Mesendoderm (in vitro differentiated cells): ENCODE results near the gene EVA1C.
A peak's percentile ranks its signal among the peaks of the same experiment; 100 is the strongest.

Experiments used
- DNase-seq: peaks from one replicate; pipeline ENCODE4 v3.0.0; 2013
- H2AK5ac ChIP-seq: 2 replicates; pipeline ENCODE4 v1.6.1; 2013; ENCODE audit warnings: low read length, inconsistent platforms
- H2BK120ac ChIP-seq: 2 replicates; pipeline ENCODE4 v1.6.1; 2013; ENCODE audit warnings: low read depth, mild to moderate bottlenecking, low read length, moderate library complexity, mixed read lengths
- H2BK15ac ChIP-seq: replicated peaks from 2 replicates; pipeline ENCODE4 v1.6.1; 2013; ENCODE audit warnings: low read depth, mild to moderate bottlenecking, moderate library complexity
- H2BK5ac ChIP-seq: 2 replicates; pipeline ENCODE4 v1.6.1; 2013; ENCODE audit warnings: low read length, inconsistent platforms
- H3K18ac ChIP-seq: 2 replicates; pipeline ENCODE4 v1.6.1; 2013; ENCODE audit warnings: mild to moderate bottlenecking, low read length, mixed read lengths
- H3K23ac ChIP-seq: one replicate; pipeline ENCODE4 v1.6.1; 2013; ENCODE audit warnings: low read length
- H3K27ac ChIP-seq: 2 replicates; pipeline ENCODE4 v1.5.1; 2013; ENCODE audit warnings: low read depth, mild to moderate bottlenecking, inconsistent platforms, low read length, moderate library complexity
- H3K27me3 ChIP-seq: 2 replicates; pipeline ENCODE4 v1.6.1; 2013; ENCODE audit warnings: low read length, control low read depth, mild to moderate bottlenecking, inconsistent platforms; ENCODE audit not compliant: insufficient read depth, poor library complexity
- H3K36me3 ChIP-seq: 2 replicates; pipeline ENCODE4 v1.6.1; 2013; ENCODE audit warnings: low read length, inconsistent platforms; ENCODE audit not compliant: control insufficient read depth, insufficient read depth
- H3K4ac ChIP-seq: one replicate; pipeline ENCODE4 v1.6.1; 2013; ENCODE audit warnings: low read depth, mild to moderate bottlenecking, low read length, moderate library complexity
- H3K4me1 ChIP-seq: 2 replicates; pipeline ENCODE4 v1.6.1; 2013; ENCODE audit warnings: low read depth, low read length, inconsistent platforms; ENCODE audit not compliant: control insufficient read depth
- H3K4me2 ChIP-seq: 2 replicates; pipeline ENCODE4 v1.6.1; 2013; ENCODE audit warnings: low read length
- H3K4me3 ChIP-seq: 2 replicates; pipeline ENCODE4 v1.5.1; 2013; ENCODE audit warnings: mild to moderate bottlenecking, low read length
- H3K56ac ChIP-seq: one replicate; pipeline ENCODE4 v1.6.1; 2013; ENCODE audit warnings: low read length
- H3K79me1 ChIP-seq: 2 replicates; pipeline ENCODE4 v1.6.1; 2013; ENCODE audit warnings: low read length, inconsistent platforms
- H3K79me2 ChIP-seq: 2 replicates; pipeline ENCODE4 v1.6.1; 2013; ENCODE audit warnings: mild to moderate bottlenecking, low read length; ENCODE audit not compliant: control insufficient read depth, insufficient read depth
- H3K9ac ChIP-seq: 2 replicates; pipeline ENCODE4 v1.6.1; 2013; ENCODE audit warnings: low read length, inconsistent platforms
- H4K5ac ChIP-seq: one replicate; pipeline ENCODE4 v1.6.1; 2013; ENCODE audit warnings: low read length
- H4K8ac ChIP-seq: one replicate; pipeline ENCODE4 v1.6.1; 2013; ENCODE audit warnings: low read depth, mild to moderate bottlenecking, control low read depth, low read length, moderate library complexity
- WGBS: extraction: QIAGEN DNeasy Blood & Tissue Kit; methylation state at CpG from one replicate; pipeline ENCODE4 v1.1.7; 2013; ENCODE audit warnings: low lambda C conversion rate, missing lambda C conversion rate; ENCODE audit not compliant: insufficient coverage; ENCODE audit errors: extremely low coverage; 5-methylcytosine and 5-hydroxymethylcytosine counted together

Gene EVA1C

DNA sequence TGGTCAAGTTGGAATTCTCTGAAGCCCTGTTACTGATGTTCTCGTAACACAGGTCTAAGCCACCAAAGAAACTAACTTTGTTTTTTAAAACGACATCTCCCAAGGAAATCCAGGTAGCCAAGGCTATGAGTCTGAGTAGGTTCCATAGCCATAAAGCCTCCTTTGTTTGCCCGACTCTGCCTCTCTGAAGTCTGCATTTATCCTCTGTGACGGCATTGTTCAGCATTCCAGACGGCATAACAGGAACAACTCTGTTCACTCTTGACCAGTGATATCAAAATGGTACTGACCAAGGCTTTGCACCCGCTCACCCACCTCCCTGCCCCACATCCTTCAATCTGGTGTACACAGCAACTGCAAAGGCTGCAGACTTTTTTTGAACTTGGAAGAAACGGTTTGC is 34.5 kb upstream of the EVA1C start:
- H3K36me3 ChIP-seq: peaks cover 9% of the 10 kb centered on the region
- H3K27ac ChIP-seq: no peak overlapping the region
- no peak overlapping the region for H3K23ac ChIP-seq
- H3K56ac ChIP-seq: no peak overlapping the region
- no peaks in the 10 kb centered on the region for H3K27me3 ChIP-seq
- no peak overlapping the region for H4K5ac ChIP-seq
- H3K79me1 ChIP-seq: peaks cover 4% of the 10 kb centered on the region
- H2BK5ac ChIP-seq: no peak overlapping the region
- H3K4me2 ChIP-seq: no peak overlapping the region
- no peak for DNase-seq
- no peak overlapping the region for H2BK120ac ChIP-seq
- no peak overlapping the region for H3K18ac ChIP-seq
- H3K9ac ChIP-seq: no peak overlapping the region
- no peak overlapping the region for H3K4ac ChIP-seq
- WGBS: no CpG with 5 or more reads among the region's 7 CpGs
- no peak overlapping the region for H2BK15ac ChIP-seq
- H3K4me1 ChIP-seq: no peaks in the 10 kb centered on the region
- no peak overlapping the region for H2AK5ac ChIP-seq
- no peaks in the 10 kb centered on the region for H3K79me2 ChIP-seq
- H3K4me3 ChIP-seq: no peak overlapping the region
- H4K8ac ChIP-seq: no peak overlapping the region

- Histone ChIP-seq H3K79me2 (no peaks in the 10 kb centered on the region), H3K23ac (no peak overlapping the region), H3K4me1 (no peaks in the 10 kb centered on the region), H3K27me3 (no peaks in the 10 kb centered on the region), H4K5ac (no peak overlapping the region), H3K9ac (no peak overlapping the region), H3K4me2 (no peak overlapping the region), H3K18ac (no peak overlapping the region), H3K79me1 (peaks cover 4% of the 10 kb centered on the region), H3K4ac (no peak overlapping the region), H2BK15ac (no peak overlapping the region), H2AK5ac (no peak overlapping the region), H2BK120ac (no peak overlapping the region), H3K56ac (no peak overlapping the region), H4K8ac (no peak overlapping the region), H3K27ac (no peak overlapping the region), H3K4me3 (no peak overlapping the region), H3K36me3 (peaks cover 13% of the 10 kb centered on the region), H2BK5ac (no peak overlapping the region)
- whole genome bisulfite sequencing: no CpG with 5 or more reads among the region's 5 CpGs
- DNase-seq: no peak
Measured at GRCh38 chr21:32378956-32379355, 33.5 kb upstream of the EVA1C start.

DNA sequence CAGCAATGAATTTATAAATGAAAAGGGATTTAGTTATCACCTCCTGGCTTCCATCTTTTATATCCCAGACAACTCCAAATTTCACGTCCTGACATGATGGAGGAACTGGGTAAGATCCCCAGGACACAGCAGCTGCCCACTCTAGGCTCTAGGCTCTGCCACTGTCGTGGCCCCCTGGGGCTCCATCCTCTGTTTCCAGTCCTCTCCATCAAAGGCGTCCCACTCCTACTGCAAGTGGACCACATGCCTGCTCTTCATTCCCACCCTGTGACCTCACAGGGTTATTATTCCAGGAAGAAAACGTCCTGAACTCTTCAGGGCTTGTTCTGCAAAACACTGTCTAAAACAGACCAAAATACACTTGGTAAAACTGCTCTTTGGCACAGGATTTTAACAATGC is 31.6 kb upstream of the EVA1C start:
- Histone ChIP-seq H3K27ac (no peak overlapping the region), H3K18ac (no peak overlapping the region), H3K79me1 (peaks cover 4% of the 10 kb centered on the region), H3K27me3 (no peaks in the 10 kb centered on the region), H2AK5ac (no peak overlapping the region), H3K56ac (no peak overlapping the region), H3K79me2 (no peaks in the 10 kb centered on the region), H3K4me3 (no peak overlapping the region), H4K5ac (no peak overlapping the region), H3K4me1 (no peaks in the 10 kb centered on the region), H3K36me3 (peaks cover 11% of the 10 kb centered on the region), H4K8ac (no peak overlapping the region), H2BK120ac (no peak overlapping the region), H3K23ac (no peak overlapping the region), H3K4me2 (no peak overlapping the region), H2BK15ac (no peak overlapping the region), H3K4ac (no peak overlapping the region), H3K9ac (no peak overlapping the region), H2BK5ac (no peak overlapping the region)
- DNase-seq: no peak
- WGBS: no CpG with 5 or more reads among the region's 4 CpGs

GRCh38 chr21:32381571-32381970 is 30.9 kb upstream of the EVA1C start:
- Histone ChIP-seq H3K9ac (no peak overlapping the region), H3K56ac (no peak overlapping the region), H3K18ac (no peak overlapping the region), H3K23ac (no peak overlapping the region), H3K4me3 (no peak overlapping the region), H3K4me1 (no peaks in the 10 kb centered on the region), H3K27me3 (no peaks in the 10 kb centered on the region), H3K36me3 (peaks cover 11% of the 10 kb centered on the region), H3K4me2 (no peak overlapping the region), H3K79me1 (peaks cover 9% of the 10 kb centered on the region), H4K5ac (no peak overlapping the region), H4K8ac (no peak overlapping the region), H3K27ac (no peak overlapping the region), H2BK15ac (no peak overlapping the region), H3K79me2 (peaks cover 6% of the 10 kb centered on the region), H2BK5ac (no peak overlapping the region), H3K4ac (no peak overlapping the region), H2BK120ac (no peak overlapping the region), H2AK5ac (no peak overlapping the region)
- WGBS: 100% methylated on average over 1 of the region's 6 CpGs
- no peak for DNase-seq

- Histone ChIP-seq H3K4me3 (no peak overlapping the region), H4K5ac (no peak overlapping the region), H3K4me2 (no peak overlapping the region), H3K23ac (no peak overlapping the region), H3K4me1 (no peaks in the 10 kb centered on the region), H4K8ac (no peak overlapping the region), H2BK15ac (no peak overlapping the region), H3K27me3 (no peaks in the 10 kb centered on the region), H3K79me1 (peaks cover 14% of the 10 kb centered on the region), H3K79me2 (peaks cover 12% of the 10 kb centered on the region), H3K9ac (no peak overlapping the region), H2BK120ac (no peak overlapping the region), H3K4ac (no peak overlapping the region), H3K56ac (no peak overlapping the region), H3K27ac (no peak overlapping the region), H2AK5ac (no peak overlapping the region), H3K36me3 (peaks cover 11% of the 10 kb centered on the region), H3K18ac (no peak overlapping the region), H2BK5ac (no peak overlapping the region)
- DNase-seq: no peak
- WGBS: no CpG with 5 or more reads among the region's 10 CpGs
Measured at GRCh38 chr21:32382108-32382644, 30.3 kb upstream of the EVA1C start.

DNA sequence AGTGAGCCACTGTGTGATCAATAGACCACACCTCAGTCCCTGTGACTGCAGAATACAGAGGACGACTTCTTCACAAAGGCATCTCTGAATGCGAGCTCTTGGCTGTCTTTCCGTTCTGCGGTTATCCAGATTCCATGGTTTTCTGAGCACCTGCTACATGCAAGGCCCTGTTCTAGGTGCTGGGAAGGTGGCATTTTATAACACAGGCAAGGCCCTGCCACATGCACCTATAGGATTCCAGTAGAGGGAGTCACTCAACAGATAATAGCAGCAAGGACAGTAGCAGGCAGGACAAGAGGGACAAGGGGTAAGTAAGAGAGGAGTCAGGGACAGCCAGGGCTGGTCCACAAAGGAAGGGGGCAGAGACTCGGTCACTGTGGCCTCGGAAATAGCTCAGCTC is 28.7 kb upstream of the EVA1C start:
- Histone ChIP-seq H3K56ac (no peak overlapping the region), H3K9ac (no peak overlapping the region), H3K79me1 (peaks cover 23% of the 10 kb centered on the region), H3K79me2 (peaks cover 27% of the 10 kb centered on the region), H3K4me1 (no peaks in the 10 kb centered on the region), H2BK15ac (no peak overlapping the region), H3K27me3 (no peaks in the 10 kb centered on the region), H3K4ac (no peak overlapping the region), H2BK120ac (no peak overlapping the region), H3K4me3 (no peak overlapping the region), H3K4me2 (no peak overlapping the region), H3K36me3 (peaks cover 11% of the 10 kb centered on the region), H4K5ac (no peak overlapping the region), H3K18ac (no peak overlapping the region), H2BK5ac (no peak overlapping the region), H3K27ac (no peak overlapping the region), H3K23ac (no peak overlapping the region), H4K8ac (no peak overlapping the region), H2AK5ac (no peak overlapping the region)
- peak; percentile 35 for DNase-seq
- no CpG with 5 or more reads among the region's 6 CpGs for WGBS
